Liver (tissue), 9 donors: ENCODE data around the gene HARBI1. TPM values are rescaled to one million over a fixed set of nuclear protein-coding genes. Genes with fewer than 3 reads are reported as not detected.

Experiments used
- DNase-seq: peaks from one replicate; pipeline ENCODE4 v3.0.0-alpha.2; 2017; ENCODE audit warnings: low spot score
- H3K27ac ChIP-seq, 2 donors: one replicate each; pipeline ENCODE4 v1.7.0; 2013; ENCODE audit warnings: inconsistent platforms in 2 of 2, low read length in 2 of 2, control low read depth in 1 of 2, low read depth in 1 of 2, mild to moderate bottlenecking in 1 of 2
- H3K27me3 ChIP-seq, 4 donors: one replicate each; pipeline versions ENCODE4 v1.6.1 to v1.7.0; 2013; ENCODE audit warnings: low read length in 3 of 4, inconsistent platforms in 1 of 4, mild to moderate bottlenecking in 1 of 4, moderate library complexity in 1 of 4; ENCODE audit not compliant: control insufficient read depth in 4 of 4, insufficient read depth in 4 of 4
- H3K36me3 ChIP-seq, 4 donors: one replicate each; pipeline versions ENCODE4 v1.6.1 to v1.7.0; 2013; ENCODE audit warnings: low read length in 3 of 4, mild to moderate bottlenecking in 3 of 4, low read depth in 1 of 4, moderate library complexity in 1 of 4; ENCODE audit not compliant: control insufficient read depth in 4 of 4, insufficient read depth in 3 of 4
- H3K4me1 ChIP-seq, 4 donors: one replicate each; pipeline versions ENCODE4 v1.6.1 to v1.7.0; 2013; ENCODE audit warnings: low read length in 3 of 4, mild to moderate bottlenecking in 3 of 4, moderate library complexity in 1 of 4; ENCODE audit not compliant: control insufficient read depth in 4 of 4, insufficient read depth in 4 of 4
- H3K4me3 ChIP-seq, 3 donors: one replicate each; pipeline versions ENCODE4 v1.6.1 to v1.7.0; 2013; ENCODE audit warnings: low read length in 3 of 3, control low read depth in 1 of 3, low read depth in 1 of 3, mild to moderate bottlenecking in 1 of 3
- H3K9ac ChIP-seq, 2 donors: one replicate each; pipeline ENCODE4 v1.7.0; 2013; ENCODE audit warnings: low read length in 2 of 2, mild to moderate bottlenecking in 2 of 2, moderate library complexity in 2 of 2, control low read depth in 1 of 2, low read depth in 1 of 2
- H3K9me3 ChIP-seq, 4 donors: one replicate each; pipeline versions ENCODE4 v1.6.1 to v1.7.0; 2013; ENCODE audit warnings: low read length in 3 of 4; ENCODE audit not compliant: control insufficient read depth in 4 of 4
- ATF3 ChIP-seq: IDR thresholded peaks from 2 replicates; pipeline ENCODE4 v1.6.1; 2016; ENCODE audit warnings: antibody characterized with exemption
- CTCF ChIP-seq: fragments of 150-350 bp; IDR thresholded peaks from 2 replicates; pipeline ENCODE4 v1.5.1; 2017; ENCODE audit warnings: improper control_type of control experiment, low read depth, low read length; ENCODE audit not compliant: missing input control
- FOXA1 ChIP-seq: IDR thresholded peaks from 2 replicates; pipeline ENCODE4 v1.6.1; 2016; ENCODE audit warnings: antibody characterized with exemption
- FOXA2 ChIP-seq: IDR thresholded peaks from 2 replicates; pipeline ENCODE4 v1.6.1; 2016; ENCODE audit warnings: antibody characterized with exemption
- GABPA ChIP-seq, 2 donors: IDR thresholded peaks in 1 of 2; conservative IDR thresholded peaks in 1 of 2; 2 replicates each; pipeline ENCODE4 v1.6.1; 2016; ENCODE audit warnings: antibody characterized with exemption in 2 of 2, mild to moderate bottlenecking in 1 of 2, moderate library complexity in 1 of 2
- HNF4A ChIP-seq, 2 donors: conservative IDR thresholded peaks; 2 replicates each; pipeline ENCODE4 v1.6.1; 2016; ENCODE audit warnings: antibody characterized with exemption in 2 of 2, mild to moderate bottlenecking in 2 of 2
- HNF4G ChIP-seq: IDR thresholded peaks from 2 replicates; pipeline ENCODE4 v1.6.1; 2016; ENCODE audit warnings: antibody characterized with exemption
- JUND ChIP-seq, 2 donors: IDR thresholded peaks; 2 replicates each; pipeline ENCODE4 v1.6.1; 2016; ENCODE audit warnings: antibody characterized with exemption in 2 of 2
- MAX ChIP-seq: IDR thresholded peaks from 2 replicates; pipeline ENCODE4 v1.6.1; 2016; ENCODE audit warnings: antibody characterized with exemption
- NR2F2 ChIP-seq: IDR thresholded peaks from 2 replicates; pipeline ENCODE4 v1.6.1; 2016; ENCODE audit warnings: antibody characterized with exemption
- RAD21 ChIP-seq, 2 donors: IDR thresholded peaks; 2 replicates each; pipeline ENCODE4 v1.6.1; 2016; ENCODE audit warnings: antibody characterized with exemption in 2 of 2, mild to moderate bottlenecking in 2 of 2
- REST ChIP-seq: IDR thresholded peaks from 2 replicates; pipeline ENCODE4 v1.6.1; 2016; ENCODE audit warnings: antibody characterized with exemption, mild to moderate bottlenecking
- RXRA ChIP-seq, 2 donors: IDR thresholded peaks; 2 replicates each; pipeline ENCODE4 v1.6.1; 2017 to 2018; ENCODE audit warnings: antibody characterized with exemption in 2 of 2, mild to moderate bottlenecking in 1 of 2
- SP1 ChIP-seq: IDR thresholded peaks from 2 replicates; pipeline ENCODE4 v1.6.1; 2018; ENCODE audit warnings: antibody characterized with exemption, mild to moderate bottlenecking
- TAF1 ChIP-seq: conservative IDR thresholded peaks from 2 replicates; pipeline ENCODE4 v1.6.1; 2016; ENCODE audit warnings: antibody characterized with exemption, mild to moderate bottlenecking
- YY1 ChIP-seq: IDR thresholded peaks from 2 replicates; pipeline ENCODE4 v1.6.1; 2016; ENCODE audit warnings: antibody characterized with exemption, mild to moderate bottlenecking
- ZBTB33 ChIP-seq: IDR thresholded peaks from 2 replicates; pipeline ENCODE4 v1.6.1; 2016; ENCODE audit warnings: antibody characterized with exemption
- WGBS: extraction: QIAGEN DNeasy Blood & Tissue Kit; methylation state at CpG from one replicate; pipeline ENCODE4 v1.1.7; 2013; 5-methylcytosine and 5-hydroxymethylcytosine counted together
- polyA plus RNA-seq, 2 donors: library from polyadenylated mRNA; stranded (reverse) in 1 of 2; unstranded in 1 of 2; fragments of 200-250 nt in 1 of 2; fragments of >200 nt in 1 of 2; fragmentation: Nextera tagmentation in 1 of 2; extraction: Ambion mirVana in 1 of 2; gene quantifications; one replicate each; pipeline versions ENCODE4 v1.2.1 to v1.2.3, GENCODE V29; 2013 to 2015
- total RNA-seq, 2 donors: library from RNA; depleted of rRNA; stranded (reverse); fragments of >200 nt; gene quantifications; one replicate each; pipeline ENCODE4 v1.2.3, GENCODE V29; 2014
- donor health status: healthy.
- donor health status: healthy.
- donor health status: healthy.
- donor health status: healthy.
- donor health status: healthy.

The HARBI1 gene
- total and polyA plus RNA-seq, 4 donors: 2.5 to 5.9 (median 3.3) TPM

- no peak for TF ChIP-seq FOXA2
- no peak for TF ChIP-seq NR2F2
- TF ChIP-seq YY1: no peak
- no peak for TF ChIP-seq ATF3
- TF ChIP-seq RXRA (IDR thresholded peaks at IDR 0.05): no peak
- H3K4me1 ChIP-seq: peaks cover 2 to 9% (median 5%) of the 10 kb centered on the region in 4 donors
- no peaks in the 10 kb centered on the region for H3K27me3 ChIP-seq
- no peaks in the 10 kb centered on the region for H3K36me3 ChIP-seq
- no peak overlapping the region for H3K9ac ChIP-seq
- DNase-seq: no peak
- 81% methylated on average over 7 of the region's 7 CpGs for WGBS
- no peak overlapping the region for H3K27ac ChIP-seq
- H3K9me3 ChIP-seq: no peaks in the 10 kb centered on the region
- no peak overlapping the region for H3K4me3 ChIP-seq
Observed at GRCh38 chr11:46565232-46565840, 51.7 kb downstream of the HARBI1 start.

- Histone ChIP-seq H3K36me3 (no peaks in the 10 kb centered on the region), H3K9ac (no peak overlapping the region), H3K4me1 (peaks cover 4 to 13% (median 7%) of the 10 kb centered on the region in 4 donors), H3K4me3 (no peak overlapping the region), H3K27me3 (no peaks in the 10 kb centered on the region), H3K9me3 (no peaks in the 10 kb centered on the region), H3K27ac (no peak overlapping the region)
- no peak for DNase-seq
- TF ChIP-seq HNF4G (no peak), FOXA1 (no peak), CTCF (no peak), SP1 (no peak), GABPA (IDR thresholded peaks at IDR 0.05 in 1 of 2, conservative IDR thresholded peaks at IDR 0.05 in 1 of 2) (no peak), MAX (no peak), JUND (IDR thresholded peaks at IDR 0.05) (no peak), NR2F2 (no peak), YY1 (no peak), HNF4A (conservative IDR thresholded peaks at IDR 0.05) (no peak), ATF3 (no peak), TAF1 (no peak), ZBTB33 (no peak), REST (no peak), RAD21 (IDR thresholded peaks at IDR 0.05) (no peak)
- 96% methylated on average over 1 of the region's 1 CpG for WGBS
Observed at GRCh38 chr11:46564459-46564858, 52.6 kb downstream of the HARBI1 start.
